Spleen (tissue), 11 donors: ENCODE data around the gene KCNJ6. TPM values are rescaled to one million over a fixed set of nuclear protein-coding genes. Genes with fewer than 3 reads are reported as not detected.

Source experiments
- DNase-seq: peaks from one replicate; pipeline ENCODE4 v3.0.0-alpha.2; 2020
- H3K27ac ChIP-seq, 8 donors: fragments of 200-600 bp; sonication (generic) in 7 of 8; 1 replicate in 4 of 8; 2 replicates in 4 of 8; pipeline versions ENCODE4 v1.5.0 to v1.8.0; 2016 to 2021; ENCODE audit warnings: inconsistent platforms in 4 of 8, mild to moderate bottlenecking in 4 of 8, moderate library complexity in 1 of 8
- H3K27me3 ChIP-seq, 7 donors: fragments of 200-600 bp; sonication (generic) in 6 of 7; replicated peaks in 1 of 7; 1 replicate in 4 of 7; 2 replicates in 3 of 7; pipeline versions ENCODE4 v1.5.0 to v1.8.0; 2016 to 2021; ENCODE audit warnings: inconsistent platforms in 3 of 7, mild to moderate bottlenecking in 1 of 7
- H3K36me3 ChIP-seq, 6 donors: fragments of 200-600 bp; sonication (generic) in 5 of 6; 1 replicate in 4 of 6; 2 replicates in 2 of 6; pipeline versions ENCODE4 v1.5.0 to v1.8.0; 2016 to 2021; ENCODE audit warnings: inconsistent platforms in 2 of 6
- H3K4me1 ChIP-seq, 6 donors: fragments of 200-600 bp; sonication (generic) in 5 of 6; 1 replicate in 3 of 6; 2 replicates in 3 of 6; pipeline versions ENCODE4 v1.5.0 to v1.8.0; 2016 to 2021; ENCODE audit warnings: inconsistent platforms in 3 of 6
- H3K4me3 ChIP-seq, 8 donors: fragments of 200-600 bp; sonication (generic) in 7 of 8; 1 replicate in 4 of 8; 2 replicates in 4 of 8; pipeline versions ENCODE4 v1.5.0 to v1.8.0; 2016 to 2021; ENCODE audit warnings: inconsistent platforms in 4 of 8, mild to moderate bottlenecking in 4 of 8, moderate library complexity in 2 of 8
- H3K9me3 ChIP-seq, 8 donors: fragments of 200-600 bp; sonication (generic) in 7 of 8; 1 replicate in 4 of 8; 2 replicates in 4 of 8; pipeline versions ENCODE4 v1.5.0 to v1.8.0; 2016 to 2021; ENCODE audit warnings: inconsistent platforms in 4 of 8
- POLR2A ChIP-seq, 3 donors: fragments of 450-650 bp; IDR thresholded peaks; one replicate each; pipeline ENCODE4 v1.5.1; 2017; ENCODE audit warnings: antibody characterized with exemption in 3 of 3, mild to moderate bottlenecking in 1 of 3
- POLR2AphosphoS5 ChIP-seq, 3 donors: sonication (generic); formaldehyde crosslinking; IDR thresholded peaks; one replicate each; pipeline ENCODE4 v1.5.1; 2017; ENCODE audit warnings: antibody characterized with exemption in 3 of 3
- WGBS, 5 donors: extraction: QIAGEN DNeasy Blood & Tissue Kit in 3 of 5; methylation state at CpG; one replicate each; pipeline versions ENCODE4 v1.1.5 to v1.1.7; 2013 to 2018; 5-methylcytosine and 5-hydroxymethylcytosine counted together
- intact Hi-C: fragments of 100-400 bp; cut with DNase I; formaldehyde crosslinking; loops from one replicate; pipeline ENCODE4 v1.15.0; 2023; ENCODE audit warnings: low total_unique reads
- polyA plus RNA-seq, 3 donors: library from polyadenylated mRNA; stranded (reverse); fragments of 200-250 nt; gene quantifications; one replicate each; pipeline ENCODE4 v1.2.1, GENCODE V29; 2013
- total RNA-seq, 7 donors: library from RNA; depleted of rRNA in 3 of 7; stranded (reverse); fragments of >200 nt in 3 of 7; fragmentation: NEBNext Ultra II Directional in 4 of 7; extraction: Animal tissue kit (Norgen Biotek cat#: 25700) in 4 of 7; gene quantifications; one replicate each; pipeline versions ENCODE4 v1.1.0 to v1.2.1, GENCODE V29; 2016 to 2021
- TF ChIP-seq, protein P1 (sequence below), 11 experiments: fragments of 200-600 bp in 7 of 11; fragments of 450-650 bp in 4 of 11; sonication (generic) in 4 of 11; IDR thresholded peaks in 8 of 11; conservative IDR thresholded peaks in 3 of 11; 1 replicate in 7 of 11; 2 replicates in 4 of 11; pipeline versions ENCODE4 v1.4.0 to v1.8.0; 2016 to 2021; ENCODE audit warnings: antibody characterized with exemption in 11 of 11, inconsistent platforms in 4 of 11, mild to moderate bottlenecking in 1 of 11
- donor health status: healthy with polysubstance abuse.
- donor health status: DM: no; HTN: no; CAD: no; lungs with moderate emphysema.
- donor health status: DM: no; HTN: no; CAD: no.
- donor health status: Bipolar disorder and iron deficiency.
- donor health status: healthy.
- donor health status: DM: no; HTN: no; CAD: no.
- donor health status: DM: yes; HTN: yes; CAD: no.

KCNJ6 gene
- total and polyA plus RNA-seq, 10 donors, result under 0.01 to 0.36 (median 0.10) TPM; not detected in 6

DNA sequence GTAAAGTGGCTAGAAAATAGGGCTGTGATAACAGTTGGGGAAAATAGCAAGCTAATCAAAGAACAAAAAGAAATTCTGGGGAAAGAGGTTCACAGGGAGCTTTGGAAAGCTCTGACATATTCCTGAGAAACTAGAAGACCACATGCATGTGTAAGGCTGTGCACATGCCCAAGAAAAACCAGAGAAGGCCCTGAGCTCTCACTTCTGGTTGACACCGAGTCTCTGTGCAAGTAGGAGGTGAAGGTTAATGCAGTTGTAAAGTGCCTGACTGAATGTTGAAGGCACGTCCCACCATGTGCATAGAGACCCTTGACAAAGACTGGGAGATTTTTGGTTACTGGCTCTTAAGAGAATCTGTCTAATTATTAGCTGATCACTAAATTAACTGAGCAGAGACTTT lies 288.7 kb downstream of the KCNJ6 start:
- H3K27ac ChIP-seq, result no peak overlapping the region
- H3K4me3 ChIP-seq, result no peak overlapping the region
- peaks cover 0 to 9% (median 0%) of the 10 kb centered on the region in 6 donors for H3K4me1 ChIP-seq
- H3K36me3 ChIP-seq, result no peaks in the 10 kb centered on the region
- WGBS, 5 donors, result 81 to 94% (median 86%) methylated on average over 2 of the region's 2 CpGs
- no peak for DNase-seq
- no peaks in the 10 kb centered on the region for H3K9me3 ChIP-seq
- peaks cover 0 to 16% (median 0%) of the 10 kb centered on the region in 7 donors for H3K27me3 ChIP-seq
- intact Hi-C loops, result no loop called here
- TF ChIP-seq, protein P1, sequence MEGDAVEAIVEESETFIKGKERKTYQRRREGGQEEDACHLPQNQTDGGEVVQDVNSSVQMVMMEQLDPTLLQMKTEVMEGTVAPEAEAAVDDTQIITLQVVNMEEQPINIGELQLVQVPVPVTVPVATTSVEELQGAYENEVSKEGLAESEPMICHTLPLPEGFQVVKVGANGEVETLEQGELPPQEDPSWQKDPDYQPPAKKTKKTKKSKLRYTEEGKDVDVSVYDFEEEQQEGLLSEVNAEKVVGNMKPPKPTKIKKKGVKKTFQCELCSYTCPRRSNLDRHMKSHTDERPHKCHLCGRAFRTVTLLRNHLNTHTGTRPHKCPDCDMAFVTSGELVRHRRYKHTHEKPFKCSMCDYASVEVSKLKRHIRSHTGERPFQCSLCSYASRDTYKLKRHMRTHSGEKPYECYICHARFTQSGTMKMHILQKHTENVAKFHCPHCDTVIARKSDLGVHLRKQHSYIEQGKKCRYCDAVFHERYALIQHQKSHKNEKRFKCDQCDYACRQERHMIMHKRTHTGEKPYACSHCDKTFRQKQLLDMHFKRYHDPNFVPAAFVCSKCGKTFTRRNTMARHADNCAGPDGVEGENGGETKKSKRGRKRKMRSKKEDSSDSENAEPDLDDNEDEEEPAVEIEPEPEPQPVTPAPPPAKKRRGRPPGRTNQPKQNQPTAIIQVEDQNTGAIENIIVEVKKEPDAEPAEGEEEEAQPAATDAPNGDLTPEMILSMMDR (IDR thresholded peaks at IDR 0.05 in 8 of 11, conservative IDR thresholded peaks at IDR 0.05 in 3 of 11), result no peak
- TF ChIP-seq POLR2AphosphoS5 (IDR thresholded peaks at IDR 0.05), result no peak
- no peak for TF ChIP-seq POLR2A (IDR thresholded peaks at IDR 0.05)

DNA sequence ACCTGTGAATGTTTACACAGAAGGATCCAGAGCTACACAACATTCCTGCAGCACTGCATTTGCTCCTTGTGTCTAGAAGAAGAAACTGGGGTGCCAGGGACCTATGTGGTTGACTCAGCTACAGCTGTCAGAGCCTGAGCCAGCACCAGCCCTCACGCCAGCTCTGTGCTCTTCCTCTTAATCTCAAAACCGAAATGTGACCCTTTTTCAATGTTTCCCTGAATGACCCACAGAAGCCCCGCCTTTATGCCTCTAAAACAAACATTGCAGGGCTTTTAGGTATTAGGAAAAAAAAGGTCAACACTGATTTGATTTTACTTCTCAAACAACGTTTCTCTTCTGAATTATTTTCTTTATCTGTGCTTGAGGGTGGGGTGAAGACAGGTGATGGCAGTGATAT lies 289.2 kb downstream of the KCNJ6 start:
- intact Hi-C loops, result no loop called here
- Histone ChIP-seq H3K27ac (no peak overlapping the region), H3K27me3 (peaks cover 0 to 16% (median 0%) of the 10 kb centered on the region in 7 donors), H3K4me3 (no peak overlapping the region), H3K36me3 (no peaks in the 10 kb centered on the region), H3K9me3 (no peaks in the 10 kb centered on the region), H3K4me1 (peaks cover 0 to 12% (median 0%) of the 10 kb centered on the region in 6 donors)
- no peak for DNase-seq
- WGBS, 5 donors, result 54 to 69% (median 59%) methylated on average over 4 of the region's 4 CpGs
- TF ChIP-seq POLR2A (IDR thresholded peaks at IDR 0.05) (no peak), POLR2AphosphoS5 (IDR thresholded peaks at IDR 0.05) (no peak)
- TF ChIP-seq, protein P1 (IDR thresholded peaks at IDR 0.05 in 8 of 11, conservative IDR thresholded peaks at IDR 0.05 in 3 of 11), result no peak

DNA sequence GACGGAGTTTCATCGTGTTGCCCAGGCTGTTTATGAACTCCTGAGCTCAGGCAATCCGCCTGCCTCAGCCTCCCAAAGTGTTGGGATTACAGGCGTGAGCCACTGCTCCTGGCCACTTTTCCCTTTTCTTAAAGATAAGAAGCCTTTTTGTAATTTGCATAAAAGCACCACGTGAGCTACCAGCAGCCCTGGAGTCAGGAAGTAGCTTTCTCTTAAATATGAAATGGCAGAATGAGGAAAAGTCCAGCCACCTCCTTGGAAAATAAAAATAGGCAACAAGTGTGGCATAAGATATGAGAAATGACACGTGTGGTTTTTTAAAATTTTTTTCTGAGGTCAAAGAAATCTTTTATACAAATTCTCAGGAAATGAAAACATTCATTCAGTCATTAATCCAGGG lies 289.9 kb downstream of the KCNJ6 start:
- Histone ChIP-seq H3K9me3 (no peaks in the 10 kb centered on the region), H3K27me3 (peaks cover 0 to 9% (median 0%) of the 10 kb centered on the region in 7 donors), H3K27ac (no peak overlapping the region), H3K36me3 (no peaks in the 10 kb centered on the region), H3K4me3 (no peak overlapping the region), H3K4me1 (peaks cover 0 to 12% (median 0%) of the 10 kb centered on the region in 6 donors)
- intact Hi-C loops, result no loop called here
- TF ChIP-seq POLR2AphosphoS5 (IDR thresholded peaks at IDR 0.05) (no peak), POLR2A (IDR thresholded peaks at IDR 0.05) (no peak)
- TF ChIP-seq, protein P1 (IDR thresholded peaks at IDR 0.05 in 8 of 11, conservative IDR thresholded peaks at IDR 0.05 in 3 of 11), result no peak
- WGBS, 5 donors, result 72 to 82% (median 74%) methylated on average over 6 of the region's 6 CpGs
- DNase-seq, result no peak

DNA sequence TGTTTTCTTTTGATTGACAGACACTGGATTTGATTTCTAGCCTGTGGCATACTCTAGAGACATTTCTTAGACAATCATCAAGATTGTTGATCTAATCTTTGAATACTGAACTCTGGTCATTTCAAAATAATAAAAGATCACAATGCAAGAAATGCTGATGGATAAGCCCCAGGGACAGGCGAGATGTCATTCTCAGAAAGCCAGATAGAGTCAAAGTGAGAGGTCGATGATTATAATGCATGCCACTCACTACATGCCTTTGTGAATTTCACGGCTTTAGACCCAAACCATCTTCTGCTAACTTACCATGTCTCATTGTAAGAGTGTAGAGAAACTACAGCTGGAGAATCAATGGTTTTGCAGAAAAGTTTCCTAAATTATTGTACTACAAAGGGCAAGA lies 292.6 kb downstream of the KCNJ6 start:
- intact Hi-C loops, result no loop called here
- peaks cover 0 to 4% (median 0%) of the 10 kb centered on the region in 7 donors for H3K27me3 ChIP-seq
- no peaks in the 10 kb centered on the region for H3K36me3 ChIP-seq
- WGBS, 5 donors, result 72 to 88% (median 82%) methylated on average over 3 of the region's 3 CpGs
- no peak overlapping the region for H3K27ac ChIP-seq
- no peak for TF ChIP-seq POLR2AphosphoS5 (IDR thresholded peaks at IDR 0.05)
- no peak for TF ChIP-seq POLR2A (IDR thresholded peaks at IDR 0.05)
- TF ChIP-seq, protein P1 (IDR thresholded peaks at IDR 0.05 in 8 of 11, conservative IDR thresholded peaks at IDR 0.05 in 3 of 11), result no peak
- H3K9me3 ChIP-seq, result no peaks in the 10 kb centered on the region
- H3K4me1 ChIP-seq, result peaks cover 0 to 12% (median 0%) of the 10 kb centered on the region in 6 donors
- no peak overlapping the region for H3K4me3 ChIP-seq
- no peak for DNase-seq
